HFF-Myc (cell line): ENCODE measurements around the gene RFC2.

Source experiments
- DNase-seq: peaks from one replicate; pipeline ENCODE4 v3.0.0-alpha.2; 2011; ENCODE audit warnings: low read depth; ENCODE audit errors: extremely low read depth
- H3K4me3 ChIP-seq: replicated peaks from 2 replicates; pipeline ENCODE4 v1.5.1; 2011; ENCODE audit warnings: low read depth, mild to moderate bottlenecking, control low read depth, low read length
- CTCF ChIP-seq: IDR thresholded peaks from 2 replicates; pipeline ENCODE4 v1.5.1; 2012; ENCODE audit warnings: mild to moderate bottlenecking, low read depth, low read length, control low read depth; ENCODE audit errors: missing control alignments

The RFC2 gene

DNA sequence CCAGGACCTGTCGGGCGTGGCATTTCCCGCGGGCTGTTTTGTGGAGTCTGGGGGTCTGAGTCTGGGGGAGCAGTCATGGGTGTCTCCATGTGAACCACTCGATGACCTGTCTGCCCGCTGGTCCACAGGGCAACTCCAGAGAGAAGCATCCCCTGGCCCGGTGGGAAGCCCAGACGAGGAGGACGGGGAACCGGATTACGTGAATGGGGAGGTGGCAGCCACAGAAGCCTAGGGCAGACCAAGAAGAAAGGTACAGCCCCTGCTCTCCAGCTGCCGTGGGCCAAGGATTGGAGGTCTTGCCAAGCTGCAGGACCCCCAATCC is 29.7 kb downstream of the RFC2 start:
- no peak for TF ChIP-seq CTCF
- no peak for DNase-seq
- H3K4me3 ChIP-seq, result no peak overlapping the region

DNA sequence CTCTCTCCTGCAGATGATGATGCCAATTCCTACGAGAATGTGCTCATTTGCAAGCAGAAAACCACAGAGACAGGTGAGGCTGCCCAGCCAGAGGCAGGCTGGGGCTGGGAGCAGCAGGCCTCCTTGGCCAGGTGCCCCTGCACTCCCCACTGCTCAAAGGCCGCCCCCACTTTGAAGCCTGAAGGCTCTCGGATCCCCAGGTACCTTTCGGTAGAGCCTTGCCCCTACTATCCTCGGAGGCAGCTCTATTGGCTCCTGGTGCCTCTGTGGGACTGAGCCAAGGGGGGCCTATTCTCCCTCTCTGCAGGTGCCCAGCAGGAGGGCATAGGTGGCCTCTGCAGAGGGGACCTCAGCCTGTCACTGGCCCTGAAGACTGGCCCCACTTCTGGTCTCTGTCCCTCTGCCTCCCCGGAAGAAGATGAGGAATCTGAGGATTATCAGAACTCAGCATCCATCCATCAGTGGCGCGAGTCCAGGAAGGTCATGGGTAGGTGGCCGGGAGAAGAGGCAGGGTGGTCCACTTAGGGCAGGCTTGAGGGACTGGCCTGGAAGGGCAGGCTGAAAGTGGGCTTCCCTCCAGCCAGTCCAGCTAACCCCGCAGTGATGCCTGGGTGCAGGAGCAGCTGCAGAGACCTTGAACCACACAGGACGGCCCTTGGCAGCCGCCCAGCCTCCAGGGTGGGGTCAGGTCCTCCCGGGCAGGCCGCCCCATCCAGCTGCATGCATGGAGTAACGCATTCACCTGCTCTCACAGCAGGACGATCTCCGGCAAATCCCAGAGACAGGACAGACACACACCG is 30.3 kb downstream of the RFC2 start:
- H3K4me3 ChIP-seq, result no peak overlapping the region
- TF ChIP-seq CTCF, result no peak
- DNase-seq, result no peak

DNA sequence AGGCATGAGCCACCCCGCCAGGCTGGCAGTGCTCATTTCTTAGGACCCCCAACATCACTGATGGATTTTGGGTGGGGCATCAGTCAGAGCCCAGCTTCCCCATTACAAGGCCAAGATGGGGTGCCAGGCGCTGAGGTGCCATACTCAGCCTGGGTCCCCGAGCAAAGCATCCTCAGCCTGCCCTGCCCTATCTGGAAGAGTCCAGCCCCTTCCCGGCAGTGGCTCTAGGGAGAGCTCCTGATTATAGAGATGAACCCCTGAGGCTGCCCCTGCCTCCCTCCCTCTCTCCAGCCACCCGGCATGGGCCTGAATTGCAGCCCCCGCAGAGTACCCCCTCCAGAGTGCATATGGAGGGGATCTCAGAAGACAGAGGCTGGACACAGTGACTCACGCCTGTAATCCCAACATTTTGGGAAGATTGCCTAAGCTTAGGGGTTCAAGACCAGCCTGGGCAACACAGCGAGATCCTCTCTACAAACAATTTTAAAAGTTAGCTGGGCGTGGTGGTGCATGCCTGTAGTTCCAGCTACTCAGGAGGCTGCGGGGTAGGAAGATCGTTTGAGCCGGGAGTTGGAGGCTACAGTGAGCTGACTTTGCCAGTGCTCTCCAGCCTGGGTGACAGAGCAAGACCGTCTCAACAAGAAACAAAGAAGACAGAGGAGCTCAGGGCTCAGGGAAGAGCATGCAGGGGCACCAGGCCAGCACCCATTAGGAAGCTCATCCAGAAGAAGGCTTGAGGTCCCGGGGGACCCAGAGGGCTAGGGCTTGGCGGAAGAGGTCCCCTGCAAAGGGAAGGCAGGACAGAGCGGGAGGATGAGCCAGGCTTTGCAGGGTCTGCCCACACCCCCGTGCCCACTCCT is 31.1 kb downstream of the RFC2 start:
- no peak overlapping the region for H3K4me3 ChIP-seq
- no peak for DNase-seq
- no peak for TF ChIP-seq CTCF

DNA sequence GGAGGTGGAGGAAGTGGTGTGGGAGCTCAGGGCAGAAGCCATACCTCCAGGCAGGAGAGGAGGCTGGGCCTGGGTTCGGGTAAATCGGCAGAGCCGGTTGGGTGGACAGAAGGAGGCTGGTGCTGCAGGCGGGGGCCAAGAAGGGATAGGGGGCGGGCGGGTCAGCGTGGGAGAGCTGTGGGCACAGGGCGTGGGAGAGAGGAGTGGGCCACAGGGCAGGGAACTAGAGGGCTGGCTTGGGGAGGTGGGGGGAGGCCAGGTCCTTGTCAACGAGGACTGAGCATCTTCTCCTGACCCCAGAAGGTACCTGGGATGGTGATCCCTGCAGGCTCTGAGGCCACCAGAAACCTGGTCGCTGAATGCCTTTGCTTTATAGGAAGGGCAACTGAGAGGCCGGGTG is 32.5 kb downstream of the RFC2 start:
- no peak overlapping the region for H3K4me3 ChIP-seq
- DNase-seq, result no peak
- no peak for TF ChIP-seq CTCF

DNA sequence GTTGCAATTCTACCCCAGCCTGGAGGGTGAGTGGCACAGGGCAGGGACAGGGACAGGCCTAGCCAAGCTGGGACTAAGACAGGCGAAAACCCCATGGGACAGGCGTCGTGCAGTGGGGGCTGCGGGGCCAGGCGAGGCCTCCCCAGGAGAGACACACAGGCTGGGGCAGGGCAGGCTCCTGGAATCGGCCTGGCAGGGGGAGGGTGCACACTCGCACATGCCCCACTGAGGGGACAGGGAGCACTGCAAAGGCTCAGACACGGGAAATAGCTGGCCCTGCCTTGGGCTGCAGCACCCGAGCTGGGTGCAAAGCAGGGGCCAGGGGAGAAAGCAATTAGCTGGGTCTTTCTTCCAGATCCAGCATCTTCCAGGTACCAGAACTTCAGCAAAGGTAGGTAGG is 34.0 kb downstream of the RFC2 start:
- no peak for TF ChIP-seq CTCF
- no peak for DNase-seq
- H3K4me3 ChIP-seq, result no peak overlapping the region

DNA sequence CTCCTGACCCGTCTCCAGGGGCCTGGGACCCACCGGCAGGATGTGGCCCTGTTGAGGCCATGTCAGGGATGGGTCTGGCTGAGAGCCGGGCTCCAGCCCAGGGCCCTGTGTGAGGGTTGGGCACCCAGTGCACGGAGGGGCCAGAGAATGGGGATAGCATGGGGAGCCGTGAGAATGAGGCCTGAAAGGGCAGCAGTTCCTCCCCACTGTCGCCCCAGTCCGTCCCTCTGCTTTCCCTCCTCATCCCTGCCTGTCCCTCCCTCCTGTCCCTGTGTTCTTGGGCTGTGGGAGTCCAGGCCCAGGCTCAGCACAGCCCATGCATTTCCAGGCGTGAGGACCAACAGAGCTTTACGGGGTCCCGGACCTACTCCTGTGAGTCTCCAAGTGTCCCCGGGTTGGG is 34.8 kb downstream of the RFC2 start:
- no peak for DNase-seq
- H3K4me3 ChIP-seq, result no peak overlapping the region
- no peak for TF ChIP-seq CTCF
